SK-N-SH treated with all-trans-retinoic acid at 6 μM for 48 hours (cell line): ENCODE data around the gene NSG1.

Experiments used
- ATAC-seq: fragments of 200-7000 bp; cut with Tn5 transposase; 3 replicates; pipeline ENCODE4 v1.9.1; 2020; ENCODE audit warnings: mild to moderate bottlenecking, moderate library complexity
- ARNTL ChIP-seq: fragments of 450-650 bp; formaldehyde crosslinking; IDR thresholded peaks from 2 replicates; pipeline ENCODE4 v1.5.0; 2020; ENCODE audit warnings: low read depth, mild to moderate bottlenecking, moderate library complexity, borderline replicate concordance
- BACH2 ChIP-seq: fragments of 250-450 bp; sonication (Bioruptor Pico); IDR thresholded peaks from 2 replicates; pipeline ENCODE4 v1.9.0; 2021; ENCODE audit warnings: mild to moderate bottlenecking, borderline replicate concordance
- CSDC2 ChIP-seq: fragments of 250-450 bp; sonication (Bioruptor Pico); IDR thresholded peaks from 2 replicates; pipeline ENCODE4 v1.5.0; 2020; ENCODE audit warnings: mild to moderate bottlenecking, moderate library complexity
- ESRRG ChIP-seq: fragments of 250-450 bp; sonication (Bioruptor Pico); IDR thresholded peaks from 2 replicates; pipeline ENCODE4 v1.6.1; 2021; ENCODE audit warnings: mild to moderate bottlenecking
- ISL1 ChIP-seq: fragments of 250-450 bp; sonication (Bioruptor Pico); IDR thresholded peaks from 2 replicates; pipeline ENCODE4 v2.1.2; 2022; ENCODE audit warnings: mild to moderate bottlenecking, moderate library complexity
- PATZ1 ChIP-seq: fragments of 250-450 bp; sonication (Bioruptor Pico); IDR thresholded peaks from 2 replicates; pipeline ENCODE4 v1.8.0; 2020; ENCODE audit warnings: mild to moderate bottlenecking, moderate library complexity, borderline replicate concordance
- PPARA ChIP-seq: fragments of 250-450 bp; sonication (Bioruptor Pico); IDR thresholded peaks from 2 replicates; pipeline ENCODE4 v1.5.0; 2020; ENCODE audit warnings: mild to moderate bottlenecking, borderline replicate concordance
- RARB ChIP-seq: fragments of 250-450 bp; sonication (Bioruptor Pico); IDR thresholded peaks from 2 replicates; pipeline ENCODE4 v1.8.0; 2021; ENCODE audit warnings: mild to moderate bottlenecking, moderate library complexity
- SNAI2 ChIP-seq: fragments of 250-450 bp; sonication (Bioruptor Pico); IDR thresholded peaks from 2 replicates; pipeline ENCODE4 v1.5.0; 2020; ENCODE audit warnings: mild to moderate bottlenecking, moderate library complexity
- TCF4 ChIP-seq: fragments of 250-450 bp; sonication (Bioruptor Pico); IDR thresholded peaks from 2 replicates; pipeline ENCODE4 v1.8.0; 2021; ENCODE audit warnings: mild to moderate bottlenecking, moderate library complexity, borderline replicate concordance
- TSHZ2 ChIP-seq: fragments of 250-450 bp; sonication (Bioruptor Pico); IDR thresholded peaks from 2 replicates; pipeline ENCODE4 v1.5.0; 2020; ENCODE audit warnings: mild to moderate bottlenecking, moderate library complexity
- ZC3H10 ChIP-seq: fragments of 250-450 bp; sonication (Bioruptor Pico); IDR thresholded peaks from 2 replicates; pipeline ENCODE4 v1.5.1; 2021; ENCODE audit warnings: mild to moderate bottlenecking, moderate library complexity
- ZFP3 ChIP-seq: fragments of 250-450 bp; sonication (Bioruptor Pico); IDR thresholded peaks from 2 replicates; pipeline ENCODE4 v1.5.0; 2020; ENCODE audit warnings: mild to moderate bottlenecking, moderate library complexity
- ZFP30 ChIP-seq: fragments of 450-650 bp; formaldehyde crosslinking; IDR thresholded peaks from 2 replicates; pipeline ENCODE4 v1.5.0; 2022; ENCODE audit warnings: mild to moderate bottlenecking, moderate library complexity
- ZNF565 ChIP-seq: fragments of 450-650 bp; formaldehyde crosslinking; conservative IDR thresholded peaks from 2 replicates; pipeline ENCODE4 v1.5.0; 2020; ENCODE audit warnings: low read depth, mild to moderate bottlenecking, moderate library complexity
- ZNF70 ChIP-seq: fragments of 450-650 bp; formaldehyde crosslinking; IDR thresholded peaks from 2 replicates; pipeline ENCODE4 v1.5.0; 2020; ENCODE audit warnings: mild to moderate bottlenecking, moderate library complexity
- ZNF8 ChIP-seq: fragments of 450-650 bp; formaldehyde crosslinking; IDR thresholded peaks from 2 replicates; pipeline ENCODE4 v1.5.0; 2020; ENCODE audit warnings: mild to moderate bottlenecking, moderate library complexity
- TF ChIP-seq, protein P1 (sequence below): fragments of 250-450 bp; sonication (Bioruptor Pico); IDR thresholded peaks from 2 replicates; pipeline ENCODE4 v1.5.1; 2020; ENCODE audit warnings: low read depth, mild to moderate bottlenecking, moderate library complexity
- TF ChIP-seq, protein P2 (sequence below): fragments of 250-450 bp; sonication (Bioruptor Pico); IDR thresholded peaks from 2 replicates; pipeline ENCODE4 v1.5.1; 2021; ENCODE audit warnings: mild to moderate bottlenecking, moderate library complexity

Gene NSG1

GRCh38 chr4:4374388-4375098 lies 12.4 kb upstream of the NSG1 start:
- TF ChIP-seq, protein P1, sequence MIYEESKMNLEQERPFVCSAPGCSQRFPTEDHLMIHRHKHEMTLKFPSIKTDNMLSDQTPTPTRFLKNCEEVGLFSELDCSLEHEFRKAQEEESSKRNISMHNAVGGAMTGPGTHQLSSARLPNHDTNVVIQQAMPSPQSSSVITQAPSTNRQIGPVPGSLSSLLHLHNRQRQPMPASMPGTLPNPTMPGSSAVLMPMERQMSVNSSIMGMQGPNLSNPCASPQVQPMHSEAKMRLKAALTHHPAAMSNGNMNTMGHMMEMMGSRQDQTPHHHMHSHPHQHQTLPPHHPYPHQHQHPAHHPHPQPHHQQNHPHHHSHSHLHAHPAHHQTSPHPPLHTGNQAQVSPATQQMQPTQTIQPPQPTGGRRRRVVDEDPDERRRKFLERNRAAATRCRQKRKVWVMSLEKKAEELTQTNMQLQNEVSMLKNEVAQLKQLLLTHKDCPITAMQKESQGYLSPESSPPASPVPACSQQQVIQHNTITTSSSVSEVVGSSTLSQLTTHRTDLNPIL (CRISPR knock-in tag), result no peak
- TF ChIP-seq PPARA (CRISPR knock-in tag), result no peak
- TF ChIP-seq ISL1 (CRISPR knock-in tag), result no peak
- no peak for TF ChIP-seq RARB (CRISPR knock-in tag)
- TF ChIP-seq TCF4 (CRISPR knock-in tag), result no peak
- TF ChIP-seq ZNF70 (CRISPR knock-in tag), result no peak
- TF ChIP-seq ARNTL (CRISPR knock-in tag), result no peak
- TF ChIP-seq, protein P2, sequence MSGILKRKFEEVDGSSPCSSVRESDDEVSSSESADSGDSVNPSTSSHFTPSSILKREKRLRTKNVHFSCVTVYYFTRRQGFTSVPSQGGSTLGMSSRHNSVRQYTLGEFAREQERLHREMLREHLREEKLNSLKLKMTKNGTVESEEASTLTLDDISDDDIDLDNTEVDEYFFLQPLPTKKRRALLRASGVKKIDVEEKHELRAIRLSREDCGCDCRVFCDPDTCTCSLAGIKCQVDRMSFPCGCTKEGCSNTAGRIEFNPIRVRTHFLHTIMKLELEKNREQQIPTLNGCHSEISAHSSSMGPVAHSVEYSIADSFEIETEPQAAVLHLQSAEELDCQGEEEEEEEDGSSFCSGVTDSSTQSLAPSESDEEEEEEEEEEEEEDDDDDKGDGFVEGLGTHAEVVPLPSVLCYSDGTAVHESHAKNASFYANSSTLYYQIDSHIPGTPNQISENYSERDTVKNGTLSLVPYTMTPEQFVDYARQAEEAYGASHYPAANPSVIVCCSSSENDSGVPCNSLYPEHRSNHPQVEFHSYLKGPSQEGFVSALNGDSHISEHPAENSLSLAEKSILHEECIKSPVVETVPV (CRISPR knock-in tag), result no peak
- no peak for TF ChIP-seq ZNF8
- no peak for TF ChIP-seq ZFP3 (CRISPR knock-in tag)
- no peak for TF ChIP-seq PATZ1 (CRISPR knock-in tag)
- TF ChIP-seq BACH2, result no peak
- no peak for TF ChIP-seq TSHZ2 (CRISPR knock-in tag)
- TF ChIP-seq ESRRG (CRISPR knock-in tag), result no peak
- TF ChIP-seq CSDC2, result no peak
- no peak for TF ChIP-seq ZFP30 (CRISPR knock-in tag)
- no peak for ATAC-seq

DNA sequence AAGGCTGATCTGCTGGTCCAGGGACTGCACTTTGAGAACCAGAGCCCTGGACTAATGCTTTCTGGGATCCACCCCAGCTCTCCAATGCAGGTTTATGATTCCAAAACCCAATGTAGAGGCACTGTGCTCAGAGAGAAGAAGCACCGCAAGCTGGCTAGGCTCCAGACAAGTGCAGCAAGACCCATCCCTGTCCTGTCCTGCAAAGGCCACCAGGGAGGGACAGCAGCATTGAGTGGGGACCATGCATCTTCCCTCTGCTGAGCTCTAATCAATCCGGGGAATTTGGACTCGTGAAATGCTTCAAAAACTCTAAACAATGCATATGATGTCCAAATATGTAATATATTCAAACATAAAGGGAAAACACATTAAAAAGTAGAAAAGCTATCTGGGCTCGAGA lies 10.8 kb upstream of the NSG1 start:
- no peak for ATAC-seq
- no peak for TF ChIP-seq PATZ1 (CRISPR knock-in tag)

GRCh38 chr4:4377191-4377590 lies 9.7 kb upstream of the NSG1 start:
- ATAC-seq, result no peak
- no peak for TF ChIP-seq ZNF70 (CRISPR knock-in tag)
- no peak for TF ChIP-seq CSDC2
- no peak for TF ChIP-seq ARNTL (CRISPR knock-in tag)
- no peak for TF ChIP-seq ESRRG (CRISPR knock-in tag)
- TF ChIP-seq, protein P1 (CRISPR knock-in tag), result no peak
- TF ChIP-seq TCF4 (CRISPR knock-in tag), result no peak
- no peak for TF ChIP-seq PPARA (CRISPR knock-in tag)
- no peak for TF ChIP-seq ZFP30 (CRISPR knock-in tag)
- TF ChIP-seq PATZ1 (CRISPR knock-in tag), result no peak
- no peak for TF ChIP-seq ZC3H10 (CRISPR knock-in tag)
- TF ChIP-seq ISL1 (CRISPR knock-in tag), result no peak
- TF ChIP-seq TSHZ2 (CRISPR knock-in tag), result no peak
- no peak for TF ChIP-seq ZNF565 (CRISPR knock-in tag)
- TF ChIP-seq SNAI2, result no peak
